ENCODE results near the gene NFXL1.

NFXL1 gene

DNA sequence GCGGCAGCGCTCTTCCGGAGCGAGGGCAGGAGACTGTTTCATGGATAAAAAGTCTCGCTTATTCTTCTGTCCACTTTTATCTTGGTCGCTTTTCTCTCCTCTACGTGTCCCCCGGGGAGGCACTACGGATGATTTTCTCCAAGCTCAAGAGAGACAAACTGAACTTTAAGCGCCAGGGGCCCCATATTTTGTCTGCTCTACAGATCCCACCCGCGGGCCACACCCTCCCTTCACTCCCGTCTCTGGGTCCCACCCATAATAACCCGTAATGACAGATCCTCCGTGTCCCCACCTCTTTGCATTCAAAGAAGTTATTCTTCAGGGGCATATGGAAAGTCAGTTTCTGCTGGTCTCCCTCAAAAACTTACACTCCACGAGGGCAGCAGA is 76.5 kb downstream of the NFXL1 start, which contains the start of gene CORIN:
Gene CORIN, minus strand, starts transcription at position 160 of the 387 bp plus-strand sequence. Its CDS starts 118 bp downstream, at position 42.
- POLR2A ChIA-PET (ENCODE audit: low non-redundant PET), result no interaction called here
- CTCF ChIA-PET, result interaction anchor here (0.5 to 1.8 kb wide), 6 partner anchors 10 to 151 kb away, joined by 3 to 7 read pairs (median 3); no protein-coding TSS in a partner anchor
- TF ChIP-seq, protein P1, sequence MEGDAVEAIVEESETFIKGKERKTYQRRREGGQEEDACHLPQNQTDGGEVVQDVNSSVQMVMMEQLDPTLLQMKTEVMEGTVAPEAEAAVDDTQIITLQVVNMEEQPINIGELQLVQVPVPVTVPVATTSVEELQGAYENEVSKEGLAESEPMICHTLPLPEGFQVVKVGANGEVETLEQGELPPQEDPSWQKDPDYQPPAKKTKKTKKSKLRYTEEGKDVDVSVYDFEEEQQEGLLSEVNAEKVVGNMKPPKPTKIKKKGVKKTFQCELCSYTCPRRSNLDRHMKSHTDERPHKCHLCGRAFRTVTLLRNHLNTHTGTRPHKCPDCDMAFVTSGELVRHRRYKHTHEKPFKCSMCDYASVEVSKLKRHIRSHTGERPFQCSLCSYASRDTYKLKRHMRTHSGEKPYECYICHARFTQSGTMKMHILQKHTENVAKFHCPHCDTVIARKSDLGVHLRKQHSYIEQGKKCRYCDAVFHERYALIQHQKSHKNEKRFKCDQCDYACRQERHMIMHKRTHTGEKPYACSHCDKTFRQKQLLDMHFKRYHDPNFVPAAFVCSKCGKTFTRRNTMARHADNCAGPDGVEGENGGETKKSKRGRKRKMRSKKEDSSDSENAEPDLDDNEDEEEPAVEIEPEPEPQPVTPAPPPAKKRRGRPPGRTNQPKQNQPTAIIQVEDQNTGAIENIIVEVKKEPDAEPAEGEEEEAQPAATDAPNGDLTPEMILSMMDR (conservative IDR thresholded peaks at IDR 0.05; ENCODE audit: low read depth), result no peak
- no peak for DNase-seq (ENCODE audit: low spot score)
- no peak within 1 kb of the TSS for H3K27ac ChIP-seq

- TF ChIP-seq, protein P1 (conservative IDR thresholded peaks at IDR 0.05; ENCODE audit: low read depth), result no peak
- no peak overlapping the region for H3K27ac ChIP-seq
- peak; percentile 29 for DNase-seq (ENCODE audit: low spot score)
- ChIA-PET POLR2A (ENCODE audit: low non-redundant PET) (no interaction called here), CTCF (interaction anchor here (0.5 to 1.8 kb wide), 19 partner anchors 10 to 1195 kb away, joined by 3 to 11 read pairs (median 3); no protein-coding TSS in a partner anchor)
Observed at GRCh38 chr4:47837094-47837907, 77.1 kb downstream of the NFXL1 start.

DNA sequence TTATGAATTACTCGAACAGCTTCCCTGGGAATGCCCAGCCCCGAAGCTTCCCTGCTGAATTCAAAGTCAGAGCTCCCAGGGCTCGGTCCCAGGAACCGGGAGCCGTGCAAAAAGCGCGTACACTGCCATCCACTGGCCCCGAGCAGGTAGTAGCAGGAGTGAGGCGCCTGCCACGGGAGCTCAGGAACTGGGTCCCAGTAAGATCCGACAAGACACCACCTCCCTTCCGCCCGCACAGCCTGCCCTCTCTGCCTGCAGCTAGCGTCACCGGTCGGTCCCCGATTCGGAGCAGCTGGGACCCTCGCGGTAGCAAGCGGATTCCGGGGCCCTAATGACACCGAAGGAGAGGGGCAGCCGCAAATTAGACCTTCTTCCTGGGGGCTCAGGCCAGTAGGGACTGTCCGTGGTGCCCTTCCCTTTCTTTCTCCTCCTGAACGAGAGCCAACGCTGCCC is 77.7 kb downstream of the NFXL1 start:
- TF ChIP-seq, protein P1 (conservative IDR thresholded peaks at IDR 0.05; ENCODE audit: low read depth), result peak; percentile 84
- CTCF ChIA-PET, result interaction anchor here (0.6 to 1.8 kb wide), 20 partner anchors 10 to 1194 kb away, joined by 3 to 11 read pairs (median 3); no protein-coding TSS in a partner anchor
- DNase-seq (ENCODE audit: low spot score), result peak; percentile 84
- H3K27ac ChIP-seq, result no peak overlapping the region
- POLR2A ChIA-PET (ENCODE audit: low non-redundant PET), result no interaction called here

DNA sequence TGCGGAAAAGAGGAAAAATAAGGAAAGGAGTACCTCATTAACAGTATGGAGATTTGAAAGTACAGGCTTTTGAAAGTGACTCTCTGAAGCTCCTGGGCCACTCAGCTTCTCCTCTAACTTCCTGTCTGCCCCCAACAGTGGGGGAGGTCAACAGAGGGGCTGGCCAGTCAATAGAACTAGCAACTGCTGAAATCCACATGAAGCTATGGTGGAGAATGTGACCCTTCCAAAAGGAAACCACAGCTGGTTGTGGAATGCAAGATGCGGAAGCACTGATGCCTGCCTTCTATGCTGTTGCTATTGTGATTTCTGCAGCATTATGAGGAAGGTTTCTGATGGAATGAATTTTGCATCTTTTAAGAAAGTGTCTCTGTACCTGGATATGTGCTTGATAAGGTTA is 78.9 kb downstream of the NFXL1 start:
- H3K27ac ChIP-seq, result no peak overlapping the region
- ChIA-PET POLR2A (ENCODE audit: low non-redundant PET) (no interaction called here), CTCF (interaction anchor here (1.4 kb wide), 1 partner anchor 11 kb away, joined by 3 read pairs; no protein-coding TSS in a partner anchor)
- TF ChIP-seq, protein P1 (conservative IDR thresholded peaks at IDR 0.05; ENCODE audit: low read depth), result no peak
- no peak for DNase-seq (ENCODE audit: low spot score)

DNA sequence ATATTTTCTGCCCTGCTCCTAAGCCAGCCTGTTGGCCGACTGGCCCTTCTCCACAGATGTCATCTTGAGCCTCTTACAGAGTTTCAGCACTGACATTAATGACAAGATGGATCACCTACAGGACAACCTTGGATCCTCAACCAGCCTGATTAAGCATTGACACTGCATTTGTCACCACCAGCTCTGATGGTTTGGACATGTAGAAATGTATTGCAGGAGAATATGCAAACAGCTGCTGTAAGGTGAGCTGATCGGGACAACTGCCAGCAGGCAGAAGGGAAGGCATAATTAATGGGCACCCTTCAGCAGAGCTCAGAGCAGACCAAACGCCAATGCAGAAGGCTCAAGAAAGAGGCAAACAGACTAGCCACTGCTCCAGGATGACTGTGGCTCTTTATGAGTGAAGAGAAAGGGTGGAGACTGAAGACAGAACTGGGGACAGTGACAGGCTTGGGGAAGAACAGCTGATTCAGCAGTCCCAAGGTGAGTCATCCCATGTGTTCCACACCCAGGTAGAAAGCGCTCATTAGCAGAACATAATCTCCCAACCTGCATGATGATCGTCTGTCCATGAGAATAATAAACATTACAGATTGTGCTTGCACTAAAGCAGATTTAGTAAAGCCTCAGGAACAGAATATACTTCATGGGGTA is 83.2 kb downstream of the NFXL1 start:
- DNase-seq (ENCODE audit: low spot score), result no peak
- TF ChIP-seq, protein P1 (conservative IDR thresholded peaks at IDR 0.05; ENCODE audit: low read depth), result no peak
- H3K27ac ChIP-seq, result no peak overlapping the region
- ChIA-PET POLR2A (ENCODE audit: low non-redundant PET) (no interaction called here), CTCF (no interaction called here)

GRCh38 chr4:47830265-47831025 is 83.9 kb downstream of the NFXL1 start:
- POLR2A ChIA-PET (ENCODE audit: low non-redundant PET), result no interaction called here

More at GRCh38 chr4:47830265-47831025, 83.9 kb downstream of the NFXL1 start:
- TF ChIP-seq, protein P1 (conservative IDR thresholded peaks at IDR 0.05; ENCODE audit: low read depth), result no peak
- no peak overlapping the region for H3K27ac ChIP-seq
- no peak for DNase-seq (ENCODE audit: low spot score)
- CTCF ChIA-PET, result no interaction called here
